Lower lobe of right lung (tissue), 2 donors: ENCODE results near the gene SPPL3. TPM values are rescaled to one million over a fixed set of nuclear protein-coding genes. Genes with fewer than 3 reads are reported as not detected.
"Not testable (repeated sequence)": the region's sequence is repeated elsewhere in the genome, so short reads cannot be mapped to it uniquely, and the experiment has no call there.

ENCODE experiments used
- ATAC-seq, 2 donors: fragments of 200-7000 bp; cut with Tn5 transposase; one replicate each; pipeline ENCODE4 v1.9.1; 2020 to 2022; ENCODE audit warnings: mild to moderate bottlenecking in 2 of 2, moderate library complexity in 2 of 2
- DNase-seq: peaks from one replicate; pipeline ENCODE4 v3.0.0-alpha.2; 2020
- H3K27ac ChIP-seq: fragments of 200-600 bp; one replicate; pipeline ENCODE4 v1.8.0; 2022
- H3K27me3 ChIP-seq: fragments of 200-600 bp; one replicate; pipeline ENCODE4 v1.8.0; 2022; ENCODE audit warnings: low read depth
- H3K36me3 ChIP-seq: fragments of 200-600 bp; one replicate; pipeline ENCODE4 v1.8.0; 2022; ENCODE audit warnings: mild to moderate bottlenecking
- H3K4me1 ChIP-seq: fragments of 200-600 bp; one replicate; pipeline ENCODE4 v1.8.0; 2022
- H3K4me3 ChIP-seq: fragments of 200-600 bp; one replicate; pipeline ENCODE4 v1.8.0; 2022; ENCODE audit warnings: mild to moderate bottlenecking
- H3K9me3 ChIP-seq: fragments of 200-600 bp; one replicate; pipeline ENCODE4 v1.8.0; 2022
- intact Hi-C: fragments of 100-400 bp; cut with DNase I; formaldehyde crosslinking; loops from one replicate; pipeline ENCODE4 v1.11.0; 2022
- total RNA-seq: library from RNA; stranded (reverse); fragmentation: NEBNext Ultra II Directional; extraction: Animal tissue kit (Norgen Biotek cat#: 25700); gene quantifications from one replicate; pipeline ENCODE4 v1.2.1, GENCODE V29; 2021
- TF ChIP-seq, protein P1 (sequence below): fragments of 200-600 bp; IDR thresholded peaks from one replicate; pipeline ENCODE4 v1.8.0; 2022; ENCODE audit warnings: antibody characterized with exemption, mild to moderate bottlenecking
- donor health status: DM: no; HTN: yes; CAD: no; lungs with severe emphysema.

Gene SPPL3
- total RNA-seq, 1 donor from 2014 or later, result 44.0 TPM

DNA sequence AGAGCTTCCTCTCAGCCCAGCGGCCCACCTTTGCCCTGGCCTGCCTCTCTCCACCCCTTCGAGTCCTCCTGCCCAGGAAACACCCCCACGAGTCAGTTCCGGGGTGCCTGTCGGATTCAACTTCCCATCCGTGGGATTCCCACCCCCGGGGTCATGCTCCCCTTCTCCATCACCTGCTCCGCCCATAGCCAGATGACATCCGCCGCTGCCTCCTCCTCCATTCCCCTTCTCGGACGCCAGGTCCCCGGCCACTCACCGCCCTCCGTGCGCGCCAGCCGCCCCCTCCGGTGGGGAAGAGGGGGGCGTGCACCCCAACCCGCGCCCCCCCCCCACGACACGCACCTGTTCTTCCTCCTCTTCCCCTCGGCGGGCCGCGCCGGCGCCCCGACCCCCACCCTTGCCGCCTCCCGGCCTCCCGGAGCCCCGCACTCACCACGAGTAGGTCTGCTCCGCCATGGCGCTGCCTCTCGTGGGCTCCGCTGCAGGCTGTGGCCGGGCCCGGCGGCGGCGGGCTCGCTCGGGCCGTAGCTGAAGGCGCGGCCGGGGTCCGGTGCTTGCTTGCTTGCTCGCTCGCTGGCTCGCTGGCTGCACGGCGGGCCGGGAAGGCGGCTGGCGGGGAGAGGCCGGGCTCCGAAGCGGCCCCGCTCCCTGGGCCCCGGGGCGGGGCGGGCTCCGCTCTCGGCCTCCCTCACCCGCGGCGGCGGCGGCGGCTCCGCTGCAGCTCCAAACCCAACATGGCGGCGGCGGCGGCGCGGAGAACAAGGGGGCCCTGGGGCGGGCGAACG lies 554 bp downstream of the SPPL3 start:
- H3K9me3 ChIP-seq, result no peaks in the 10 kb centered on the region
- H3K4me3 ChIP-seq, result peak overlapping the region; percentile 93
- peaks cover 27% of the 10 kb centered on the region for H3K4me1 ChIP-seq
- TF ChIP-seq, protein P1, sequence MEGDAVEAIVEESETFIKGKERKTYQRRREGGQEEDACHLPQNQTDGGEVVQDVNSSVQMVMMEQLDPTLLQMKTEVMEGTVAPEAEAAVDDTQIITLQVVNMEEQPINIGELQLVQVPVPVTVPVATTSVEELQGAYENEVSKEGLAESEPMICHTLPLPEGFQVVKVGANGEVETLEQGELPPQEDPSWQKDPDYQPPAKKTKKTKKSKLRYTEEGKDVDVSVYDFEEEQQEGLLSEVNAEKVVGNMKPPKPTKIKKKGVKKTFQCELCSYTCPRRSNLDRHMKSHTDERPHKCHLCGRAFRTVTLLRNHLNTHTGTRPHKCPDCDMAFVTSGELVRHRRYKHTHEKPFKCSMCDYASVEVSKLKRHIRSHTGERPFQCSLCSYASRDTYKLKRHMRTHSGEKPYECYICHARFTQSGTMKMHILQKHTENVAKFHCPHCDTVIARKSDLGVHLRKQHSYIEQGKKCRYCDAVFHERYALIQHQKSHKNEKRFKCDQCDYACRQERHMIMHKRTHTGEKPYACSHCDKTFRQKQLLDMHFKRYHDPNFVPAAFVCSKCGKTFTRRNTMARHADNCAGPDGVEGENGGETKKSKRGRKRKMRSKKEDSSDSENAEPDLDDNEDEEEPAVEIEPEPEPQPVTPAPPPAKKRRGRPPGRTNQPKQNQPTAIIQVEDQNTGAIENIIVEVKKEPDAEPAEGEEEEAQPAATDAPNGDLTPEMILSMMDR, result no peak
- peaks cover 4% of the 10 kb centered on the region for H3K36me3 ChIP-seq
- DNase-seq (peak; percentile 80), ATAC-seq (peak; percentile 66 to 76)
- H3K27ac ChIP-seq, result peak overlapping the region; percentile 84
- H3K27me3 ChIP-seq, result no peaks in the 10 kb centered on the region
- intact Hi-C loops, result no loop called here

DNA sequence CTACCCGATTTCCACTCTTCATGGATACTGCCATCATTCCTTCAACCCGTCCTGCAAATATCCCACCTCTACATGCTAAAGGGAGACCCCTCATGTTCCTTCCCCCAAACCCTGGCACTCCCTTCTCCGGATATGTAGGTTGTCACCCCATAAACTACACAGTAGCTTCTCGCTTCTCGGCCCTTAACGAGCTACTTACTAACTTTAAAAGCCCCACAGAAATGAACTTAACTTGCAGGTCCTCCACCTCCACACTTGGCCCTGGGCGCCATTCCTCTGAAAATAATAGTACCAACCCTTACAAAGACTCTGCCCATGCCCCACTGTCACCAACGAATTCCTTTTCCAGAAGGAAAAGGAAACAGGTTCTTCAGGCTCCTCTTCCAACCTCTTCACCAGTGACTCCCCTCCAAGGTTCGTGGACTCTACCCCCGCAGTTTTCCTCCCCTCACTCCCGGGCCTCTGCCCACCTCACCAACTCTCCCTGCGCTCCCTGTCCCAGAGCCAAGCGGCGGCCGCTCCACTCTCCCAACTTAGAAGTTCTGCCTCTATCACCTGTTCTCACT lies 1.2 kb downstream of the SPPL3 start:
- peak overlapping the region; percentile 93 for H3K4me3 ChIP-seq
- DNase-seq (no peak), ATAC-seq (no peak)
- intact Hi-C loops, result no loop called here
- H3K36me3 ChIP-seq, result peaks cover 4% of the 10 kb centered on the region
- H3K27me3 ChIP-seq, result no peaks in the 10 kb centered on the region
- TF ChIP-seq, protein P1, result no peak
- peaks cover 27% of the 10 kb centered on the region for H3K4me1 ChIP-seq
- H3K9me3 ChIP-seq, result no peaks in the 10 kb centered on the region
- peak overlapping the region; percentile 84 for H3K27ac ChIP-seq

DNA sequence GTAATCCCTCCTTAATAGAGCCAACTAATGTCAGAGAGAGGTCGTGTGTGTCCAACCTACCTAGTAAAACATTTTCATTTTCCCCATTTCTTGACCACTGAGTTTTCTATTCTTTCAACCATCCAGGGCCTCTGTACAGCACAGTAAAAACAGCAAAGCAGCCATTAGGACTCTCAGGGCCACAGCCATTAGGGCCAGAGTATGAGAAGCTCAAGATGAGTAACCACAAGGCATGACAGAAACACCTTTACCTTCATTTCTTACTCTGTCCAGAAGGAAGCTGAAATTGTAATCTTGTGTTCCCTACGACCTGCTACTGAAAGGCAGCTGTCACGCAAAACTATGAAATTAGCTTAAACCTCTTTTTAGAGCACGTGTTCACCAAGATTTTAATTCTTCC lies 2.3 kb downstream of the SPPL3 start:
- Histone ChIP-seq H3K4me3 (no peak overlapping the region), H3K9me3 (no peaks in the 10 kb centered on the region), H3K27me3 (no peaks in the 10 kb centered on the region), H3K36me3 (peaks cover 4% of the 10 kb centered on the region), H3K4me1 (peaks cover 28% of the 10 kb centered on the region), H3K27ac (no peak overlapping the region)
- ATAC-seq, result no peak
- intact Hi-C loops, result no loop called here
- TF ChIP-seq, protein P1, result no peak
- DNase-seq, result no peak

DNA sequence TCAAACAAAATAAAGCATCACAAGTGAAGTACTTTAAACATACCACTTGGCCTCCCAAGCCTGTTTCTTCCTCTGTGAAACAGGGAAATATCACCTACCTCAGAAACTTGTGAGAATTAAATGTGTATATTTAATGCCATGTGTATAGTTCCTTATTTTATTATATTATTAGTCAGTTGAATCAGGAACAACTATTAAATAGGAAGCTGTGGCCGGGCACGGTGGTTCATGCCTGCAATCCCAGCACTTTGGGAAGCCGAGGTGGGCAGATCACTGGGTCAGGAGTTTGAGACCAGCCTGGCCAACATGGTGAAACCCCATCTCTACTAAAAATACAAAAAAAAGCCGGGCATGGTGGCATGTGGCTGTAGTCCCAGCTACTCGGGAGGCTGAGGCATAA lies 3.1 kb downstream of the SPPL3 start:
- H3K4me1 ChIP-seq, result peaks cover 34% of the 10 kb centered on the region
- H3K27me3 ChIP-seq, H3K27ac ChIP-seq, H3K9me3 ChIP-seq, H3K36me3 ChIP-seq, H3K4me3 ChIP-seq, ATAC-seq, intact Hi-C loops: not testable (repeated sequence)
- peak; percentile 56 for DNase-seq

DNA sequence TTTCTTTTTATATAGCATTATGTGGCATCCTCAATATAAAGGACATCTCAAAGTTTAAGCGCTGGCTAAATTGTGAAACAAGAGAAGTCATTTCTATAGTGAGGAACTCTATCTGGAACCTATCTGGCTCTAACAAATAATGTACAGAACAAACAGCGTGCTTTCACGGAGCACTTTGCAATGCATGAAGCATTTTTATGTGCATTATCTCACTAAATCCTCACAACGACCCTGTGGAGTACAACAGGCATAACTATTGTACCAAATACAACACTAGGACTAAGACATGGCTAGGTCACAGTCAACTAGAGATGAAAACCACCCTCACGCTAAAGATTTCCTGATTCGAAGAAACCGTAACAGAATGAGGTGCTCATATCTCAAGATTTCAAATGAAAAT lies 8.6 kb downstream of the SPPL3 start:
- Histone ChIP-seq H3K4me1 (peaks cover 15% of the 10 kb centered on the region), H3K9me3 (no peaks in the 10 kb centered on the region), H3K36me3 (peaks cover 18% of the 10 kb centered on the region), H3K4me3 (no peak overlapping the region), H3K27ac (no peak overlapping the region), H3K27me3 (no peaks in the 10 kb centered on the region)
- intact Hi-C loops, result no loop called here
- no peak for DNase-seq
- ATAC-seq, result no peak
- TF ChIP-seq, protein P1, result no peak

DNA sequence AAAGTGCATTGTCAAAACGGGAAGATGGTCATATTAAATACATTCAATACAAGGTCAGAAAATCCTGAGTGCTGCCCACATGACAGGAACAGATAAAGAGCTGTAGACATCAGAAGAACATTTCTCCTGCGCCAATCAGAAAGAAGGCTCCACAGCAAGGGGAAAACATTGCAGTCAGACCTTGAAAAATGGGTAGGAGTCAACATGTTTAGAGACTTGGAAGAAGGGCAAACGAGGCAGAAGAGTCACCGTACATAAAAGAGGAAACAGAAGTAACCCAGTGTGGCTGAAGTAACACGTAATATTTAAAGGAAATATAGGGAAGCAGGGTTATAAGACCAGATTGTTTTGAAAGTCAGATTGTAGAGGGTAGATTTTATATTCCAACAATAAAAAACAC lies 11.9 kb downstream of the SPPL3 start:
- ATAC-seq (peak in 1 of 2 donors; percentile 61), DNase-seq (no peak)
- peaks cover 22% of the 10 kb centered on the region for H3K4me1 ChIP-seq
- peaks cover 14% of the 10 kb centered on the region for H3K36me3 ChIP-seq
- H3K9me3 ChIP-seq, result no peaks in the 10 kb centered on the region
- no peak overlapping the region for H3K4me3 ChIP-seq
- no peaks in the 10 kb centered on the region for H3K27me3 ChIP-seq
- H3K27ac ChIP-seq, result no peak overlapping the region
- intact Hi-C loops, result no loop called here
- TF ChIP-seq, protein P1, result no peak
